ENCODE data around the gene PANK1.
"Not testable (repeated sequence)": the region's sequence is repeated elsewhere in the genome, so short reads cannot be mapped to it uniquely, and the experiment has no call there.

The PANK1 gene

GRCh38 chr10:89566095-89566950, 78.7 kb downstream of the PANK1 start:
- no peak for DNase-seq

GRCh38 chr10:89565180-89565579, 79.9 kb downstream of the PANK1 start:
- DNase-seq, result no peak

- DNase-seq, result no peak
These were observed 81.1 kb downstream of the PANK1 start for GRCh38 chr10:89563861-89564478.

GRCh38 chr10:89563311-89563710, 81.7 kb downstream of the PANK1 start:
- no peak for DNase-seq

GRCh38 chr10:89556600-89556999, 88.4 kb downstream of the PANK1 start:
- DNase-seq, result no peak

- no peak for DNase-seq
These were observed 89.2 kb downstream of the PANK1 start for GRCh38 chr10:89555688-89556445.

- no peak for DNase-seq
These were observed 90.6 kb downstream of the PANK1 start for GRCh38 chr10:89554433-89554832.

DNA sequence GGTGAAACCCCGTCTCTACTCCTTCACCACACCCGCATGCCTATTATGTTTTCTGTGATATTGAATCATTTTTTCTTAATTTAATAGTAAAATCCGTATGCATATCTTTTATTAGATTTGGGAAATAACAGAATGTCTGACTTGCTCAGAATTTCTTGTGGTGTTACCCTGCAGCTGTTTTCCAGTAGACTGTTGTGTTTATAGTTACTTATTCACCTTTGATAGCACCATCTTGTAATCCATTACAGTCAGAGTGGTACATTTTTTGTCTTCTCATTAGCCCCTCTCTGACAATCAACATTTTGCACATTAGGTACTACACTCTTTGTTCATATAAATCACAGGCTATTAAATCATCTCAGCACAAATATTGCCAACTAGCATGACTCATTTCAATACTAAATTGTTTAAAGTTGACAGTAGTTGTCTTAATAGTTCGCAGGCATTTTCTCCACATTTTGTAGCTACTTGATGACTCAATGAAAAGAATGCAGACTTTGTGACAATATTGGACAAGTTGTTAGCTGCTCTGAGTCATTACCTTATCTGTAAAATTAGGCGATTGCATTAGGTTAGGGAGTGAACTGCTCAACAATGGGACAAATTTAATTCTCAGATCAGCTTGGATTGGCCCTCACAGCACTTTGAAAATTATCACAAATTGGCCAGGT, 91.8 kb downstream of the PANK1 start:
- DNase-seq, result no peak

GRCh38 chr10:89552213-89552612, 92.8 kb downstream of the PANK1 start:
- DNase-seq, result no peak

- no peak for DNase-seq
These were observed 94.5 kb downstream of the PANK1 start for GRCh38 chr10:89550509-89550908.

GRCh38 chr10:89549510-89549909, 95.5 kb downstream of the PANK1 start:
- DNase-seq, result no peak

DNA sequence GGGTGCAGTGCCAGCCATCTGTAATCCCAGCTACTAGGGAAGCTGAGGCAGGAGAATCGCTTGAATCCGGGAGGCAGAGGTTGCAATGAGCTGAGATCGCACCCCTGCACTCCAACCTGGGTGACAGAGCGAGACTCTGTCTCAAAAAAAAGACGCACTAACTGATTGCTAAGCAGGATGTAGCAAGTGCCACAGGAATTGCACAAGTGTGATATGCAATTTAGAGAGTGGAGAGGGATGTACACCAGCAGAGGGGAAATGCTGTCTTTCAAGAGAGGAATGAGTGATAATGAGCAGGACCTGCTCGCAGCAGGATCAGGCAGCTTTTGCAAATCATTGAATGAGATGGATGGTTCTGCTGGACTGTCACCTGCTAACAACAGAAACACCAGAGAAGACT, 96.4 kb downstream of the PANK1 start:
- DNase-seq, result no peak

- DNase-seq, result no peak
These were observed 97.1 kb downstream of the PANK1 start for GRCh38 chr10:89547853-89548513.

DNA sequence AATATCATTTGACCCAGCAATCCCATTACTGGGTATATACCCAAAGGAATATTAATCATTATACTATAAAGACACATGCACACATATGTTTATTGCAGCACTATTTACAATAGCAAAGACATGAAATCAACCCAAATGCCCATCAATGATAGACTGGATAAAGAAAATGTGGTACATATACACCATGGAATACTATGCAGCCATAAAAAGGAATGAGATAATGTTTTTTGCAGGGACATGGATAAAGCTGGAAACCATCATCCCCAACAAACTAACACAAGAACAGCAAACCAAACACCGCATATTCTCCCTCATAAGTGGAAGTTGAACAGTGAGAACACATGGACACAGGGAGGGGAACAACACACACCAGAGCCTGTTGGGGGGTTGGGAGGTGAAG, 98.4 kb downstream of the PANK1 start:
- DNase-seq, result not testable (repeated sequence)

GRCh38 chr10:89543841-89544240, 101.2 kb downstream of the PANK1 start:
- no peak for DNase-seq

DNA sequence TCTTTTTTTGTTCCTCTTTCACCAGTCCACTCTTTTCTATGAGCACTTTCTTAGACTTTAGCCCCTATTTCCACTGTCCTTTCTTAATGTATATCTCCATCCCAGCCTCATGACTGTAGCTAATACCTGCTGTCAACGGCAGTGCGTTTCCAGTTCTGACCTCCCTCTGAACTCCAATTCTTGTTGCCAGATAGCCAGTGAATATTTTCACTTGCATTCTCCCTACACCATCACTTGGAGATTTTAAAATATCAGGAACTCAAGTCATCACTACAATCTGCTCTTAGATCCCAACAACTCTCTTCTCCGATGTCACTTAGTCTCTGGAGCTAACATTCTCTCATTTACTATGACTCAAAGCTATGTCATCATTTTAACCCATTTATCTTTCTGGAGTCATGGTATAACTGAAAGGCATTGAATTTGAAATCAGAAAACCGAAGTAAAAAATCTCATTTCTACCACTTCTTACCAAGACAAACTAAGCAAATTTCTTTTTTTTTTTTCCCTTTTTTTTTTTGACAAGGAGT, 104.6 kb downstream of the PANK1 start:
- DNase-seq, result no peak

DNA sequence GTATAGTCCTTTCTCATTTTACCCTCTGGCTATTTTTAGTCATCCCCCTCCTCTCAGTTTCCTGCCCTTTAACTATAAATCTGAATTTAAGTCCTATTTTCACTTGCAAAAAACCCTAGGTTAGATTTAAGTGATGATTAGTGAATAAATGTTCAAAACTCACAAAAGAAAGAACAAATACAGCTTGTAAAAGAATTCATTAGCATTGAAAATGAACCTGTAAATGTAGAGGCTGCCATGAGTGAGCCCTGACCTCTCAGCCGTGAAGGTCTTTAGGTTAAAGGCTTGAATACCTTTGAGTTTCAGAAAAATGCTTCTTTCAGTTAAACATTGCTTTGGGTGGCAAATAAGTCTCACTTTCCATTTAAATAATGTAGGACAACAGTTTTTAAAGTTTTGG, 107.7 kb downstream of the PANK1 start:
- DNase-seq, result no peak

DNA sequence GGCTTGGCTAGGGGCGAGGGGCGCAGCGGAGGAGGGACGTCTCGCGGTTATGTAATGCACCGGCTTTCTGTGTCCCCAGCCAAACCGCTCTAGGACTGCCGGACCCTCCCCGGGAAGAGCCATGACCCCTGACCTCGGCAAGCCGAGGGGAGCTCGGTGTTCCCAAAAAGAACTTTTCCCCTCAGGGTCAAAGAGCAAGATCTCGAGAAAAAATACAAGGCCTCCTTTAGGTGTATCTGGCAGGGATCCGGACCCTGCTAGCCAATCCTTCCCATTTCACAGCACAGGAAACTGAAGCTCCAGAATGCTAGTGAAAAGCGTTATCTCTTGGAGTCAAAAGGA, 109.1 kb downstream of the PANK1 start:
- DNase-seq, result no peak

DNA sequence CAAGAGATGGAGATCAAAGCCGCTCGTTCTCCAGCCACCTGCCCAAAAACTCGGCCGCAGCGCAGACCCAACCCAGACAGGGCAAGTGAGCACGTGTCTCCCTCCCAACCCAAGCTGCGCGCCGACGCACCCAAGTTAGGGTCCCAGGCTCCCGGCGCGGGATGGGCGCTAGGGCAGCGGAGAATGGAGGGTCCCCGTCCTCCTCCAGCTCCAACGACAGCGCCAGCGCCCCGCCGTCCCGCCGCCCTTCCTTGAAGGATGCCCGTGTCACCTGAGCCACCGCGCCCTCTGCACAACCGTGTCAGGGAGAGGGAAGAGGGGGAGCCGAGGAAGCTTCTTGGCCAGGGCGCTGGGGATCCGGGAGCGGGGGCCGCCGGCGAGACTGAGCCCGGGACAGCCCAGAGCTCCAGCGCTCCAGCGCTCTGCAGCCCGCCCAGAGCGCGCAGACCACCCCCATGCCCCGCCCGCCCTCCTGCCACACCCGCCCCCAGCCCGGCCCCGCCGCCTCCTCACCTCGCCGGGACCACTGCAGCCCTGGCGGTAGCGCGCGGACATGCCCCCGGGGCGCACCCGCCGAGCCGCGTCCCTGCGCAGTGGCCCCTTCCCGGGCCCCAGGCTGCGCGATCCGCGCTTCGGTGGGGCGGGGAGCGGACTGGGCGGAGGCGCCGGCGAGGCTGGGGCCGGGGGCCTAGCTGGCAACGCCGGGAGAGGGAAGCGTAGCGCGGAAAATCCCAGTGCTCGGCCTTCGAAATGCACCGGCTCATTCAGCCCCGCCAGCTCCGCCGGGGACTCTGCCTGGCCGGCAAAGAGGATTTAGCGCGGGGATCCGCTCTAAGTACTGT, 109.7 kb downstream of the PANK1 start, which contains the start of gene SLC16A12:
Gene SLC16A12, minus strand, starts transcription at position 424 of the 842 bp plus-strand sequence. CDS start 73,016 bp downstream, outside the sequence.
- no peak for DNase-seq

GRCh38 chr10:89534826-89535166, 110.2 kb downstream of the PANK1 start:
- no peak for DNase-seq

Measured in activated CD4-positive, CD25-positive, alpha-beta regulatory T cell treated with anti-CD3 and anti-CD28 coated beads, Interleukin-2, amount 50 U/mL, for 72 hours (primary cell).